Mesenchymal stem cell (in vitro differentiated cells and primary cell): ENCODE measurements around the gene USP9Y.

ENCODE experiments used
- DNase-seq: peaks from one replicate; pipeline ENCODE4 v3.0.0-alpha.2; 2013
- H2AFZ ChIP-seq: one replicate; pipeline ENCODE4 v1.6.1; 2013; ENCODE audit warnings: low read depth, mild to moderate bottlenecking, control low read depth, inconsistent platforms, low read length, moderate library complexity
- H2AK5ac ChIP-seq: 2 replicates; pipeline ENCODE4 v1.6.1; 2013; ENCODE audit warnings: low read length, moderate library complexity, mild to moderate bottlenecking, inconsistent platforms; ENCODE audit not compliant: severe bottlenecking
- H2BK120ac ChIP-seq: one replicate; pipeline ENCODE4 v1.6.1; 2013; ENCODE audit warnings: low read depth, mild to moderate bottlenecking, inconsistent platforms, low read length, moderate library complexity
- H2BK12ac ChIP-seq, 2 experiments: one replicate each; pipeline ENCODE4 v1.6.1; 2013; ENCODE audit warnings: inconsistent platforms in 2 of 2, low read length in 2 of 2, mild to moderate bottlenecking in 2 of 2, moderate library complexity in 2 of 2, control low read depth in 1 of 2
- H2BK15ac ChIP-seq: one replicate; pipeline ENCODE4 v1.6.1; 2013; ENCODE audit warnings: mild to moderate bottlenecking, low read depth, inconsistent platforms; ENCODE audit not compliant: poor library complexity, severe bottlenecking
- H2BK5ac ChIP-seq: 2 replicates; pipeline ENCODE4 v1.6.1; 2013; ENCODE audit warnings: low read depth, mild to moderate bottlenecking, low read length, control low read depth, inconsistent platforms; ENCODE audit not compliant: poor library complexity, severe bottlenecking
- H3K14ac ChIP-seq, 2 experiments: one replicate each; pipeline ENCODE4 v1.6.1; 2013; ENCODE audit warnings: inconsistent platforms in 2 of 2, low read length in 2 of 2, control low read depth in 1 of 2, mild to moderate bottlenecking in 1 of 2, moderate library complexity in 1 of 2
- H3K18ac ChIP-seq, 2 experiments: one replicate each; pipeline ENCODE4 v1.6.1; 2013; ENCODE audit warnings: inconsistent platforms in 2 of 2, low read length in 2 of 2, control low read depth in 1 of 2, low read depth in 1 of 2, mild to moderate bottlenecking in 1 of 2
- H3K23ac ChIP-seq, 2 experiments: one replicate each; pipeline ENCODE4 v1.6.1; 2013; ENCODE audit warnings: inconsistent platforms in 2 of 2, low read length in 2 of 2, mild to moderate bottlenecking in 2 of 2, moderate library complexity in 2 of 2, control low read depth in 1 of 2
- H3K27ac ChIP-seq: 2 replicates; pipeline ENCODE4 v1.5.1; 2013; ENCODE audit warnings: mild to moderate bottlenecking, moderate library complexity, low read length, control low read depth, inconsistent platforms; ENCODE audit not compliant: poor library complexity, severe bottlenecking
- H3K27me3 ChIP-seq, 2 experiments: 2 replicates each; pipeline versions ENCODE4 v1.6.1 to v1.7.0; 2013; ENCODE audit warnings: low read length in 2 of 2, mild to moderate bottlenecking in 2 of 2, moderate library complexity in 2 of 2, control low read depth in 1 of 2, inconsistent platforms in 1 of 2; ENCODE audit not compliant: control insufficient read depth in 1 of 2, insufficient read depth in 1 of 2
- H3K36me3 ChIP-seq, 2 experiments: 2 replicates each; pipeline versions ENCODE4 v1.6.1 to v1.7.0; 2013; ENCODE audit warnings: low read length in 2 of 2, control low read depth in 1 of 2, inconsistent platforms in 1 of 2, low read depth in 1 of 2, mild to moderate bottlenecking in 1 of 2; ENCODE audit not compliant: insufficient read depth in 2 of 2, control insufficient read depth in 1 of 2
- H3K4ac ChIP-seq, 2 experiments: one replicate each; pipeline ENCODE4 v1.6.1; 2013; ENCODE audit warnings: inconsistent platforms in 2 of 2, low read length in 2 of 2, mild to moderate bottlenecking in 2 of 2, moderate library complexity in 2 of 2, control low read depth in 1 of 2, low read depth in 1 of 2
- H3K4me1 ChIP-seq: 2 replicates; pipeline ENCODE4 v1.6.1; 2013; ENCODE audit warnings: low read depth, low read length, control low read depth; ENCODE audit not compliant: control insufficient read depth, insufficient read depth
- H3K4me2 ChIP-seq: 2 replicates; pipeline ENCODE4 v1.6.1; 2013; ENCODE audit warnings: low read length, mild to moderate bottlenecking, inconsistent platforms; ENCODE audit not compliant: poor library complexity, severe bottlenecking
- H3K4me3 ChIP-seq, 2 experiments: 2 replicates each; pipeline versions ENCODE4 v1.5.1 to v1.7.0; 2013; ENCODE audit warnings: low read length in 2 of 2, mild to moderate bottlenecking in 2 of 2, control low read depth in 1 of 2, low read depth in 1 of 2; ENCODE audit not compliant: insufficient read depth in 1 of 2
- H3K79me1 ChIP-seq: replicated peaks from 2 replicates; pipeline ENCODE4 v1.6.1; 2013; ENCODE audit warnings: mild to moderate bottlenecking, control low read depth, low read length, inconsistent platforms; ENCODE audit not compliant: poor library complexity, severe bottlenecking
- H3K9ac ChIP-seq: 2 replicates; pipeline ENCODE4 v1.7.0; 2013; ENCODE audit warnings: mild to moderate bottlenecking, low read length, moderate library complexity
- H3K9me3 ChIP-seq: 2 replicates; pipeline ENCODE4 v1.7.0; 2013; ENCODE audit warnings: mild to moderate bottlenecking, low read length; ENCODE audit not compliant: control insufficient read depth
- H4K8ac ChIP-seq: one replicate; pipeline ENCODE4 v1.6.1; 2013; ENCODE audit warnings: inconsistent platforms, mild to moderate bottlenecking, low read length, moderate library complexity
- H4K91ac ChIP-seq: one replicate; pipeline ENCODE4 v1.6.1; 2013; ENCODE audit warnings: mild to moderate bottlenecking, low read length, inconsistent platforms
- WGBS: methylation state at CpG from one replicate; pipeline ENCODE4 v1.1.7; 2013; ENCODE audit warnings: mixed read lengths; 5-methylcytosine and 5-hydroxymethylcytosine counted together

Gene USP9Y

DNA sequence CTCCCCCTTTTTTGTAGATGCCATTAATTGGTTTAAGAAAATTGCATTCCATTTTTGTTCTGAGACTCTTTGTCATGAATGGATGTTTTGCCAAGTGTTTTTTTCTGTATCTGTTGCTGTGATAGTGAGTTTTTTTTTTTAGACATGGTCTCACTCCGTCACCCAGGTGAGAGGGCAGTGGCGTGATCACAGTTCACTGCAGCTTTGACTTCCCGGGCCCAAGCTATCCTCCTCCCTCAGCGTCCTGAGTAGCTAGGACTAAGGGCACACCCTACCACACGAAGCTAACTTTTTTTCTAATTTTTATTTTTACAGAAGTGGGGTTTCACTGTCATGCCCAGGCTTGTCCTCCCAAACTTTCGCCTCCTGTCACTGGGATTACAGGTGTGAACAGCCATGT lies 51.8 kb downstream of the USP9Y start:
- Histone ChIP-seq H3K27me3 (no peaks in the 10 kb centered on the region), H3K27ac (no peak overlapping the region), H2BK120ac (no peak overlapping the region), H3K23ac (no peak overlapping the region), H2AFZ (no peak overlapping the region), H4K91ac (no peak overlapping the region), H3K9ac (no peak overlapping the region), H2BK5ac (no peak overlapping the region), H2BK12ac (no peak overlapping the region), H3K4me1 (no peaks in the 10 kb centered on the region), H3K9me3 (no peaks in the 10 kb centered on the region), H3K4me2 (no peak overlapping the region), H3K4me3 (no peak overlapping the region), H3K4ac (no peak overlapping the region), H3K79me1 (peaks cover 5% of the 10 kb centered on the region), H3K36me3 (peaks cover 0 to 3% of the 10 kb centered on the region in 2 experiments), H3K14ac (no peak overlapping the region), H3K18ac (no peak overlapping the region), H2AK5ac (no peak overlapping the region), H4K8ac (no peak overlapping the region), H2BK15ac (no peak overlapping the region)
- DNase-seq, result no peak
- 80% methylated on average over 4 of the region's 6 CpGs for WGBS

DNA sequence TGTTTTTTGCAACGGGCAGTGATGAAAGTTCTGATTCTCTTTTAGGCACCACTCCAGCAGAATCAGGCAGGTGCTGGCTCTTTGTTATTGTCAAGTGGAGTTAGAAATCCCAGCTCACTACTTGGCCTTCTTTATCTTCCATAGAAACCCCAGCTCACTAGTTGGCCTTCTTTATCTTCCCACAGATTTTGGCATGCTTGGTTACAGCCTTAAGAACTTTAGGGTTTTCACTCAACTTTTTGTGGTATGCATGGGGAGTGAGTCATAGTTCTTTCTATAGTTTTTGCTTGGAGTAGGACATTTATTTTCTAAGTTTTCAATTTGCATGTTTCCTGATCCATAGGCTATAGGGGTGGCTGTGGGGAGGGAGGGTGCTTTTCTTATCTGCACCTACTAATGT lies 55.0 kb downstream of the USP9Y start:
- no peak overlapping the region for H2BK120ac ChIP-seq
- no peaks in the 10 kb centered on the region for H3K9me3 ChIP-seq
- no peak overlapping the region for H2AK5ac ChIP-seq
- no peak overlapping the region for H3K4ac ChIP-seq
- H3K79me1 ChIP-seq, result peaks cover 4% of the 10 kb centered on the region
- H2AFZ ChIP-seq, result no peak overlapping the region
- no peaks in the 10 kb centered on the region for H3K4me1 ChIP-seq
- 100% methylated on average over 1 of the region's 1 CpG for WGBS
- no peak overlapping the region for H3K14ac ChIP-seq
- no peak overlapping the region for H2BK5ac ChIP-seq
- H2BK15ac ChIP-seq, result no peak overlapping the region
- H3K9ac ChIP-seq, result no peak overlapping the region
- H3K27ac ChIP-seq, result no peak overlapping the region
- H2BK12ac ChIP-seq, result no peak overlapping the region
- H3K27me3 ChIP-seq, result no peaks in the 10 kb centered on the region
- DNase-seq, result peak; percentile 17
- no peak overlapping the region for H3K18ac ChIP-seq
- no peak overlapping the region for H3K4me2 ChIP-seq
- H3K4me3 ChIP-seq, result no peak overlapping the region
- H3K23ac ChIP-seq, result no peak overlapping the region
- H4K91ac ChIP-seq, result no peak overlapping the region
- H4K8ac ChIP-seq, result no peak overlapping the region
- peaks cover 0 to 3% of the 10 kb centered on the region in 2 experiments for H3K36me3 ChIP-seq

DNA sequence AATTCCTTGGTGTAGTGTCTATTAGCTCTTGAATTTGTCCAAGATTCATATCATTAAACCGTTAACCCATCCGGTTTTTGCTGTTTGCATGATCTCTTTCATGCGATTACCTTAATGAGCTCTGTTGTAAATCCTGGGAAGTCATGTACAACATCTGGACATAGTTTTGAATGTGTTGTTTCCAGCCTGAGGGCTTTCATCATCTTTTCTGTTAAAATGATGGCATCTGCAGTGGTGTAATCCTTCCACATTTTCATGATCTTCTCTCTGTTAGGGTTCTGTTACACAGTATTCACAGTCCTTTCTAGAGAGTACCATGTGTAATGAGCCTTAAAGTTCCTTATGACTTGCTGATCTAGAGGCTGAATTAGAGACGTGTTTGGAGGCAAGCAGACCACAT lies 64.9 kb downstream of the USP9Y start:
- WGBS, result 100% methylated on average over 4 of the region's 4 CpGs
- Histone ChIP-seq H3K4me1 (no peaks in the 10 kb centered on the region), H3K36me3 (peaks cover 0 to 1% of the 10 kb centered on the region in 2 experiments), H3K23ac (no peak overlapping the region), H4K91ac (no peak overlapping the region), H3K18ac (no peak overlapping the region), H2BK15ac (no peak overlapping the region), H2BK5ac (no peak overlapping the region), H4K8ac (no peak overlapping the region), H3K9ac (no peak overlapping the region), H3K4me3 (no peak overlapping the region), H3K27ac (no peak overlapping the region), H3K27me3 (no peaks in the 10 kb centered on the region), H2AK5ac (no peak overlapping the region), H3K79me1 (peaks cover 1% of the 10 kb centered on the region), H3K4me2 (no peak overlapping the region), H2AFZ (no peak overlapping the region), H3K14ac (no peak overlapping the region), H3K4ac (no peak overlapping the region), H2BK12ac (no peak overlapping the region), H3K9me3 (no peaks in the 10 kb centered on the region), H2BK120ac (no peak overlapping the region)
- DNase-seq, result no peak

DNA sequence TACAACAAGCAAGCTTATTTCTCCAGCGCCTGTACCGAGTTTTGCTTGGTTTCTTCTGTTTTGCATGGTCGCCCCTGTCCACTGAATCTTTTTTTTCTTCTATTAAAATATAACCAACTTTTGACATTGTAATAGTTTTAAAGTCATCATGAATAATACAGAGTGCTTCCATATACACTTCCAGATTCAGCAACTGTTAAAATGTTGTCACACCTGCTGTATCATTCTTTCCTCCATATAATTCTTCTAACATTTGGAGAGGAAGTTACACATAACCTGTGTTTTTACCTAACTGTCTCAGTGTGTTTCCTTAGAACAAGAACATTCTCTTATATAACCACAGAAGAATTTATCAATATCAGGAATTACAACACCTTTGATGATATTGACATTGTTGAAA lies 83.5 kb downstream of the USP9Y start:
- Histone ChIP-seq H3K4me2 (no peak overlapping the region), H2BK120ac (no peak overlapping the region), H3K4me3 (no peak overlapping the region), H2AFZ (no peak overlapping the region), H3K23ac (no peak overlapping the region), H3K4ac (no peak overlapping the region), H2AK5ac (no peak overlapping the region), H2BK12ac (no peak overlapping the region), H3K36me3 (peaks cover 0 to 4% of the 10 kb centered on the region in 2 experiments), H2BK15ac (no peak overlapping the region), H3K4me1 (no peaks in the 10 kb centered on the region), H3K27ac (no peak overlapping the region), H3K27me3 (no peaks in the 10 kb centered on the region), H4K8ac (no peak overlapping the region), H3K14ac (no peak overlapping the region), H3K9me3 (no peaks in the 10 kb centered on the region), H4K91ac (no peak overlapping the region), H3K18ac (no peak overlapping the region), H3K9ac (no peak overlapping the region), H2BK5ac (no peak overlapping the region), H3K79me1 (no peaks in the 10 kb centered on the region)
- DNase-seq, result no peak
- WGBS, result no CpG with 5 or more reads among the region's 3 CpGs
